ENCODE measurements around the gene CPNE5.

DNA sequence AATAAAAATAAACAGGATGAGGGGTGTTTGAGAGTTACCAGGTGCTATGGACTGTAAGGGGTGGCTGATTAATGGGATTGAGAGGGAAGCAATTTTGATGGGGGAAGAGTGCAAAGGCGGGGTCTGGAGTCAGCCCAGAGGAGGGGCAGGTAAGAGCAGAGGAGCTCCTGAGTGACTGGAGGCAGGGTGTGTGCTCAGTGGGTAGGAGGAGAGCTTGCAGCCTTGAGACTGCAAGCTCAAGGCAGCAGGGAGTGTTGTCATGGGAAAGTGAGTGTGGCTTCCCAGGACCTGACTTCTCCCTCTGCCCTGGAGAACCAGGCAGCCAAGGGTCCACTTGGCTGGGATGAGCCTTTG is 87.4 kb downstream of the CPNE5 start:
- TF ChIP-seq, protein P1, sequence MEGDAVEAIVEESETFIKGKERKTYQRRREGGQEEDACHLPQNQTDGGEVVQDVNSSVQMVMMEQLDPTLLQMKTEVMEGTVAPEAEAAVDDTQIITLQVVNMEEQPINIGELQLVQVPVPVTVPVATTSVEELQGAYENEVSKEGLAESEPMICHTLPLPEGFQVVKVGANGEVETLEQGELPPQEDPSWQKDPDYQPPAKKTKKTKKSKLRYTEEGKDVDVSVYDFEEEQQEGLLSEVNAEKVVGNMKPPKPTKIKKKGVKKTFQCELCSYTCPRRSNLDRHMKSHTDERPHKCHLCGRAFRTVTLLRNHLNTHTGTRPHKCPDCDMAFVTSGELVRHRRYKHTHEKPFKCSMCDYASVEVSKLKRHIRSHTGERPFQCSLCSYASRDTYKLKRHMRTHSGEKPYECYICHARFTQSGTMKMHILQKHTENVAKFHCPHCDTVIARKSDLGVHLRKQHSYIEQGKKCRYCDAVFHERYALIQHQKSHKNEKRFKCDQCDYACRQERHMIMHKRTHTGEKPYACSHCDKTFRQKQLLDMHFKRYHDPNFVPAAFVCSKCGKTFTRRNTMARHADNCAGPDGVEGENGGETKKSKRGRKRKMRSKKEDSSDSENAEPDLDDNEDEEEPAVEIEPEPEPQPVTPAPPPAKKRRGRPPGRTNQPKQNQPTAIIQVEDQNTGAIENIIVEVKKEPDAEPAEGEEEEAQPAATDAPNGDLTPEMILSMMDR (conservative IDR thresholded peaks at IDR 0.05; ENCODE audit: low read depth, low read length) = no peak
- TF ChIP-seq NFE2L2 (IDR thresholded peaks at IDR 0.05; ENCODE audit: low read depth, low read length) = no peak
- no peak for TF ChIP-seq RAD21 (IDR thresholded peaks at IDR 0.05; ENCODE audit: low read length)
- TF ChIP-seq, protein P2, sequence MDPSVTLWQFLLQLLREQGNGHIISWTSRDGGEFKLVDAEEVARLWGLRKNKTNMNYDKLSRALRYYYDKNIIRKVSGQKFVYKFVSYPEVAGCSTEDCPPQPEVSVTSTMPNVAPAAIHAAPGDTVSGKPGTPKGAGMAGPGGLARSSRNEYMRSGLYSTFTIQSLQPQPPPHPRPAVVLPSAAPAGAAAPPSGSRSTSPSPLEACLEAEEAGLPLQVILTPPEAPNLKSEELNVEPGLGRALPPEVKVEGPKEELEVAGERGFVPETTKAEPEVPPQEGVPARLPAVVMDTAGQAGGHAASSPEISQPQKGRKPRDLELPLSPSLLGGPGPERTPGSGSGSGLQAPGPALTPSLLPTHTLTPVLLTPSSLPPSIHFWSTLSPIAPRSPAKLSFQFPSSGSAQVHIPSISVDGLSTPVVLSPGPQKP (IDR thresholded peaks at IDR 0.05; ENCODE audit: borderline replicate concordance, low read depth, low read length) = no peak
- no peak for TF ChIP-seq RFX5 (IDR thresholded peaks at IDR 0.05; ENCODE audit: low read depth, low read length)
- TF ChIP-seq, protein P3, sequence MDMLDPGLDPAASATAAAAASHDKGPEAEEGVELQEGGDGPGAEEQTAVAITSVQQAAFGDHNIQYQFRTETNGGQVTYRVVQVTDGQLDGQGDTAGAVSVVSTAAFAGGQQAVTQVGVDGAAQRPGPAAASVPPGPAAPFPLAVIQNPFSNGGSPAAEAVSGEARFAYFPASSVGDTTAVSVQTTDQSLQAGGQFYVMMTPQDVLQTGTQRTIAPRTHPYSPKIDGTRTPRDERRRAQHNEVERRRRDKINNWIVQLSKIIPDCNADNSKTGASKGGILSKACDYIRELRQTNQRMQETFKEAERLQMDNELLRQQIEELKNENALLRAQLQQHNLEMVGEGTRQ (IDR thresholded peaks at IDR 0.05; ENCODE audit: low read depth, low read length) = no peak
- no peak for TF ChIP-seq POLR2A (IDR thresholded peaks at IDR 0.05; ENCODE audit: low read depth, low read length)
- TF ChIP-seq MAFK (IDR thresholded peaks at IDR 0.05; ENCODE audit: low read depth, low read length) = no peak
- no peak for TF ChIP-seq RCOR1 (IDR thresholded peaks at IDR 0.05; ENCODE audit: insufficient replicate concordance, low read length)
- TF ChIP-seq MAZ (IDR thresholded peaks at IDR 0.05; ENCODE audit: borderline replicate concordance, low read depth, low read length) = no peak
- no peak for TF ChIP-seq SMC3 (IDR thresholded peaks at IDR 0.05; ENCODE audit: low read depth, low read length)
- no peak for TF ChIP-seq BHLHE40 (IDR thresholded peaks at IDR 0.05; ENCODE audit: low read depth, low read length)
- no peak for TF ChIP-seq MXI1 (IDR thresholded peaks at IDR 0.05; ENCODE audit: borderline replicate concordance, low read depth, low read length)
- no peak for TF ChIP-seq CEBPB (IDR thresholded peaks at IDR 0.05; ENCODE audit: low read depth, low read length)
